Measurements from ENCODE around the gene RNF144B. TPM values are rescaled to one million over a fixed set of nuclear protein-coding genes. Genes with fewer than 3 reads are reported as not detected.

RNF144B gene
- total and polyA plus RNA-seq, 2 of the 13 experiments (the other 11 are each of a cell fraction or from before 2014, with no cell fraction given), result 1.8 to 4.3 TPM

DNA sequence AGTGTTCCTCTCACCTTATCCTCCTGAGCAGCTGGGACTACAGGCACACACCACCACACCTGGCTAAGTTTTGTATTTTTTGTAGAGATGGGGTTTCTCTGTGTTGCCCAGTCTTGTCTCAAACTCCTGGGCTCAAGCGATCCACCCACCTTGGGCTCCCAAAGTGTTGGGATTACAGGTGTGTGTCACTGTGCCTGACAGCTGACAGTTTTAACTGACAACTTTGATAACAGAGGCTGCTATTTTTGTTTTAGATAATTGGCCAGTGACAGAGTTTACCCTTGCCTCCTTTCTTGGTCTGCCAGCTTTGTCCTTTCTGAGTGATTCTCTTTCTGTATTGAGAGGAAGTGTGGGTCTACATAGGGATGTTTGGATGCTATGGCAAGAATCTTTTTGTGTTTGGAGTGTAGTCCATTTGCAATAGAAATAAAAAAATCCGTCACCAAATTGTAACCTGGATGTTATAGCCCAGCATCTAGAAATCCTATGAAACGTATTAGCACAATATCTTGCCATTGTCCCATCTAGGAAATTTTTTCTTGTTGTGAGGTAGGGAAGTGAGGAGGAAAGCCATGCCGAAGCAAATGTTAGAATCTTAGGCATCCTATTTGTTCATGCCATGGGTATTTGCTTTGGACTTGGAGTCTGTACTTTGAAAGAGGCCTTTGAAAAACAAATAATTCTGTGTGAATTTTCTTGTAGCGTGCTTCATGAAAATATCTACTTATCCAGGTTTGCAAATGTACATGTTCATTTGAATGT, 80.8 kb downstream of the RNF144B start (continued):
- no peak for TF ChIP-seq ZNF354B (CRISPR knock-in tag; IDR thresholded peaks at IDR 0.05)
- no peak for TF ChIP-seq SP140L (CRISPR knock-in tag; IDR thresholded peaks at IDR 0.05; ENCODE audit: borderline replicate concordance)
- no peak for TF ChIP-seq ZNF264 (CRISPR knock-in tag; IDR thresholded peaks at IDR 0.05)
- TF ChIP-seq FOXC1 (CRISPR knock-in tag; IDR thresholded peaks at IDR 0.05; ENCODE audit: borderline replicate concordance), result no peak
- no peak for TF ChIP-seq ZNF792 (CRISPR knock-in tag; IDR thresholded peaks at IDR 0.05)

- Histone ChIP-seq H3K4me3 (replicated peaks in 1 of 3; ENCODE audit: insufficient read depth in 1 of 3, low read depth in 2 of 3, low read length in 3 of 3) (peak overlapping the region in 2 of 3 experiments; percentile 5 to 29; a peak in 1 of 6 replicates), H3K4me2 (ENCODE audit: low read depth, low read length) (peak overlapping the region; percentile 57), H3K27me3 (ENCODE audit: control insufficient read depth in 1 of 2, insufficient read depth in 2 of 2, low read length in 2 of 2) (no peaks in the 10 kb centered on the region), H3K9me3 (ENCODE audit: low read length) (no peaks in the 10 kb centered on the region), H3K9ac (ENCODE audit: insufficient read depth, low read depth, low read length) (no peak overlapping the region), H3K79me2 (ENCODE audit: insufficient read depth, low read length) (no peaks in the 10 kb centered on the region), H4K20me1 (ENCODE audit: insufficient read depth, low read length) (no peaks in the 10 kb centered on the region), H2AFZ (ENCODE audit: low read length) (no peak overlapping the region), H3K27ac (ENCODE audit: extremely low read length, insufficient read depth, low read length) (peak overlapping the region; percentile 74), H3K4me1 (ENCODE audit: insufficient read depth, low read length) (peaks cover 45% of the 10 kb centered on the region), H3K36me3 (replicated peaks in 1 of 2; ENCODE audit: control insufficient read depth in 1 of 2, insufficient read depth in 2 of 2, low read length in 2 of 2) (peaks cover 0 to 13% of the 10 kb centered on the region in 2 experiments; a peak in 2 of 5 replicates)
- ChIA-PET POLR2A (interaction anchor here (0.8 to 2.0 kb wide), 2 partner anchors 35 to 81 kb away, joined by 3 to 11 read pairs; partner anchors contain the start of gene RNF144B), CTCF (ENCODE audit: low intra/inter-chr PET ratio, low total read pairs) (no interaction called here)
- BruUV-seq (replicated peaks), result no TSS peak
- FAIRE-seq (no peak), ATAC-seq (peak; percentile 70), DNase-seq (ENCODE audit: low spot score) (no peak)
- in situ Hi-C loops (cut with HindIII; ENCODE audit: extremely low pct_ligation_motif_present, low pct_unique_long_range_greater_than_20kb) (no loop called here), intact Hi-C loops (cut with micrococcal nuclease; ENCODE audit: unreplicated experiment) (loop anchor here (2.0 kb wide), 1 partner anchor 82 kb away; the partner anchor contains the start of gene RNF144B)
- TF ChIP-seq ZSCAN29 (CRISPR knock-in tag; conservative IDR thresholded peaks at IDR 0.05) (0 out of 2 replicates have a peak, but pooled peaks have one; percentile 13), NR2F6 (IDR thresholded peaks at IDR 0.05) (0 out of 2 replicates have a peak, but pooled peaks have one; percentile 1), NR2F6 (CRISPR knock-in tag; IDR thresholded peaks at IDR 0.05) (no peak), SMARCE1 (IDR thresholded peaks at IDR 0.05; ENCODE audit: borderline replicate concordance) (no peak), KMT2B (CRISPR knock-in tag; IDR thresholded peaks at IDR 0.05) (0 out of 2 replicates have a peak, but pooled peaks have one; percentile 5), CCDC6 (CRISPR knock-in tag; IDR thresholded peaks at IDR 0.05) (no peak), NKX3-1 (CRISPR knock-in tag; IDR thresholded peaks at IDR 0.05) (0 out of 2 replicates have a peak, but pooled peaks have one; percentile 27), POLR2AphosphoS5 (IDR thresholded peaks at IDR 0.05; ENCODE audit: low read depth, low read length) (no peak), FOXA3 (CRISPR knock-in tag; IDR thresholded peaks at IDR 0.05) (peak; percentile 2; the same call in 1 of the 2 replicates), FOXM1 (CRISPR knock-in tag; IDR thresholded peaks at IDR 0.05) (no peak), ZNF569 (CRISPR knock-in tag; IDR thresholded peaks at IDR 0.05; ENCODE audit: borderline replicate concordance) (no peak), ZNF331 (CRISPR knock-in tag; IDR thresholded peaks at IDR 0.05) (no peak), EHMT2 (IDR thresholded peaks at IDR 0.05; ENCODE audit: borderline replicate concordance, low read depth, low read length) (0 out of 2 replicates have a peak, but pooled peaks have one; percentile 6), KLF16 (CRISPR knock-in tag; IDR thresholded peaks at IDR 0.05) (0 out of 4 replicates have a peak, but pooled peaks of 1 of the 2 experiments have one; percentile 7), CREM (IDR thresholded peaks at IDR 0.05) (0 out of 2 replicates have a peak, but pooled peaks have one; percentile 28), CREM (CRISPR knock-in tag; IDR thresholded peaks at IDR 0.05) (no peak), NFIC (IDR thresholded peaks at IDR 0.05; ENCODE audit: low read length) (no peak)
- TF ChIP-seq, protein P1, sequence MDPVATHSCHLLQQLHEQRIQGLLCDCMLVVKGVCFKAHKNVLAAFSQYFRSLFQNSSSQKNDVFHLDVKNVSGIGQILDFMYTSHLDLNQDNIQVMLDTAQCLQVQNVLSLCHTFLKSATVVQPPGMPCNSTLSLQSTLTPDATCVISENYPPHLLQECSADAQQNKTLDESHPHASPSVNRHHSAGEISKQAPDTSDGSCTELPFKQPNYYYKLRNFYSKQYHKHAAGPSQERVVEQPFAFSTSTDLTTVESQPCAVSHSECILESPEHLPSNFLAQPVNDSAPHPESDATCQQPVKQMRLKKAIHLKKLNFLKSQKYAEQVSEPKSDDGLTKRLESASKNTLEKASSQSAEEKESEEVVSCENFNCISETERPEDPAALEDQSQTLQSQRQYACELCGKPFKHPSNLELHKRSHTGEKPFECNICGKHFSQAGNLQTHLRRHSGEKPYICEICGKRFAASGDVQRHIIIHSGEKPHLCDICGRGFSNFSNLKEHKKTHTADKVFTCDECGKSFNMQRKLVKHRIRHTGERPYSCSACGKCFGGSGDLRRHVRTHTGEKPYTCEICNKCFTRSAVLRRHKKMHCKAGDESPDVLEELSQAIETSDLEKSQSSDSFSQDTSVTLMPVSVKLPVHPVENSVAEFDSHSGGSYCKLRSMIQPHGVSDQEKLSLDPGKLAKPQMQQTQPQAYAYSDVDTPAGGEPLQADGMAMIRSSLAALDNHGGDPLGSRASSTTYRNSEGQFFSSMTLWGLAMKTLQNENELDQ (CRISPR knock-in tag; IDR thresholded peaks at IDR 0.05; ENCODE audit: borderline replicate concordance), result no peak
- 47% methylated on average over 3 of the region's 3 CpGs for WGBS (ENCODE audit: low lambda C conversion rate)
Observed at GRCh38 chr6:18468503-18468843, 81.3 kb downstream of the RNF144B start.
